Measurements from ENCODE around the gene SLC39A10. TPM values are rescaled to one million over a fixed set of nuclear protein-coding genes. Genes with fewer than 3 reads are reported as not detected.

Gene SLC39A10
- total and polyA plus RNA-seq, 12 donors: 6.6 to 83.0 (median 33.0) TPM

GRCh38 chr2:195758846-195759245 lies 101.8 kb downstream of the SLC39A10 start:
- TF ChIP-seq, protein P1, sequence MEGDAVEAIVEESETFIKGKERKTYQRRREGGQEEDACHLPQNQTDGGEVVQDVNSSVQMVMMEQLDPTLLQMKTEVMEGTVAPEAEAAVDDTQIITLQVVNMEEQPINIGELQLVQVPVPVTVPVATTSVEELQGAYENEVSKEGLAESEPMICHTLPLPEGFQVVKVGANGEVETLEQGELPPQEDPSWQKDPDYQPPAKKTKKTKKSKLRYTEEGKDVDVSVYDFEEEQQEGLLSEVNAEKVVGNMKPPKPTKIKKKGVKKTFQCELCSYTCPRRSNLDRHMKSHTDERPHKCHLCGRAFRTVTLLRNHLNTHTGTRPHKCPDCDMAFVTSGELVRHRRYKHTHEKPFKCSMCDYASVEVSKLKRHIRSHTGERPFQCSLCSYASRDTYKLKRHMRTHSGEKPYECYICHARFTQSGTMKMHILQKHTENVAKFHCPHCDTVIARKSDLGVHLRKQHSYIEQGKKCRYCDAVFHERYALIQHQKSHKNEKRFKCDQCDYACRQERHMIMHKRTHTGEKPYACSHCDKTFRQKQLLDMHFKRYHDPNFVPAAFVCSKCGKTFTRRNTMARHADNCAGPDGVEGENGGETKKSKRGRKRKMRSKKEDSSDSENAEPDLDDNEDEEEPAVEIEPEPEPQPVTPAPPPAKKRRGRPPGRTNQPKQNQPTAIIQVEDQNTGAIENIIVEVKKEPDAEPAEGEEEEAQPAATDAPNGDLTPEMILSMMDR (IDR thresholded peaks at IDR 0.05): no peak
- TF ChIP-seq POLR2A (IDR thresholded peaks at IDR 0.05): no peak
- Histone ChIP-seq H3K4me3 (no peak overlapping the region), H3K27me3 (no peaks in the 10 kb centered on the region), H3K9me3 (replicated peaks in 1 of 3) (no peaks in the 10 kb centered on the region), H3K36me3 (replicated peaks in 1 of 2) (no peaks in the 10 kb centered on the region), H3K4me1 (replicated peaks in 1 of 2) (no peaks in the 10 kb centered on the region), H3K27ac (no peak overlapping the region)
- no peak for DNase-seq
- 92 to 97% (median 93%) methylated on average over 2 to 3 of the region's 3 CpGs for WGBS, 4 donors
- intact Hi-C loops (cut with DNase I): no loop called here

DNA sequence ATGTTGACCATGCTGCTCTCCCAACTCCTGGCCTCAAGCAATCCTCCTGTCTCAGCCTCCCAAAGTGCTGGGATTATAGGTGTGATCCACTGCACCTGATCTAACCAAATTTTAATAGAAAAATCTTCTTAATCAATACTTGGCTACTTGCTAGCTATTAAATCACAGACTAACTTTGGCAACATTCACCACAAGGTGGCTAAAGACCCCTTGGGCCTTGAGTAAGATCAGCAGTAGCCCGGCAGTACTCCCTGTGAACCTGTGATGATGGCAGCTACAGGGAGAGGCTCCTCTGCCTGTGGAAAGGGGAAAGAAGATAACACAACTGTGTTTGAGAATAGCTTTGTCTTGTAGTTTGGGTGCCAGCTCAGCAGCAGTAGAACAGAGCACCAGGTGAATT lies 102.9 kb downstream of the SLC39A10 start:
- WGBS, 4 donors: 86 to 100% (median 96%) methylated on average over 1 of the region's 1 CpG
- no peak overlapping the region for H3K27ac ChIP-seq
- peaks cover 0 to 2% (median 0%) of the 10 kb centered on the region in 3 donors for H3K9me3 ChIP-seq (replicated peaks in 1 of 3)
- TF ChIP-seq, protein P1 (IDR thresholded peaks at IDR 0.05): no peak
- TF ChIP-seq POLR2A (IDR thresholded peaks at IDR 0.05): no peak
- H3K4me3 ChIP-seq: no peak overlapping the region
- intact Hi-C loops (cut with DNase I): no loop called here
- no peaks in the 10 kb centered on the region for H3K36me3 ChIP-seq (replicated peaks in 1 of 2)
- no peaks in the 10 kb centered on the region for H3K4me1 ChIP-seq (replicated peaks in 1 of 2)
- H3K27me3 ChIP-seq: no peaks in the 10 kb centered on the region
- no peak for DNase-seq

DNA sequence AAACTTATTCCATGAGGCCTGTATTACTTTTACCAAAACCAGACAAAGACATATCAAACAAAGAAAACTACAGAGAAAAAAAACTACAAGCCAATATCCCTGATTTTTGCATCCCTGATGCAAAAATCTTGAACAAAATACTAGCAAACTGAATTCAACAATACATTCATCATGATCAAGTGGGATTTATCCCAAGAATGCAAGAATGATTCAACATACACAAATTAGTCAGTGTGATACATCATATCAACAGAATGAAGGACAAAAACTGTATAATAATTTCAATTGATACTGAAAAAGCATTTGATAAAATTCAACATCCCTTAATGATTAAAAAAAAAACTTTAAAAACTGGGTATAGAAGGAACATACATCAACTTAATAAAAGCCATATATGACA lies 106.8 kb downstream of the SLC39A10 start:
- H3K36me3 ChIP-seq (replicated peaks in 1 of 2): no peaks in the 10 kb centered on the region
- TF ChIP-seq, protein P1 (IDR thresholded peaks at IDR 0.05): no peak
- no peak for TF ChIP-seq POLR2A (IDR thresholded peaks at IDR 0.05)
- intact Hi-C loops (cut with DNase I): no loop called here
- no peak overlapping the region for H3K27ac ChIP-seq
- H3K9me3 ChIP-seq (replicated peaks in 1 of 3): peaks cover 0 to 3% (median 0%) of the 10 kb centered on the region in 3 donors
- no peak overlapping the region for H3K4me3 ChIP-seq
- no peaks in the 10 kb centered on the region for H3K27me3 ChIP-seq
- DNase-seq: no peak
- H3K4me1 ChIP-seq (replicated peaks in 1 of 2): no peaks in the 10 kb centered on the region

DNA sequence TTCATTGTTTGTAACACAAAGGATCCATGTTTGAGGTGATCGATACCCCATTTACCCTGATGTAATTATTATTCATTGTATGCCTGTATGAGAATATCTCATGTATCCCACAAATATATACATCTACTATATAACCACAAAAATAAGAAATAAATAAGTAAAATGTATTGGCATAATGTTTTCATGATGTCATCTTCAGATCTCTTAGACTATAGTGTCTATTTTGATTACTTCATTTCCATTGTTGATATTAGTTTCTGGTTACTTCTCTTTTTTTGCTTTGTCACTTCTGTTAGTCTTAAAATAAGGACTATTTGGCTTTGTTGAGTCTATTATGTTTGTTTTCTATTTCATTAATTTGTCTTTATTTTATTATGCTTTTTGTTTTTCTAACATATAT lies 109.7 kb downstream of the SLC39A10 start:
- intact Hi-C loops (cut with DNase I): no loop called here
- H3K4me1 ChIP-seq (replicated peaks in 1 of 2): no peaks in the 10 kb centered on the region
- H3K36me3 ChIP-seq (replicated peaks in 1 of 2): no peaks in the 10 kb centered on the region
- H3K9me3 ChIP-seq (replicated peaks in 1 of 3): peaks cover 0 to 3% (median 0%) of the 10 kb centered on the region in 3 donors
- H3K27ac ChIP-seq: no peak overlapping the region
- no peaks in the 10 kb centered on the region for H3K27me3 ChIP-seq
- TF ChIP-seq, protein P1 (IDR thresholded peaks at IDR 0.05): no peak
- TF ChIP-seq POLR2A (IDR thresholded peaks at IDR 0.05): no peak
- 91 to 100% (median 95%) methylated on average over 1 of the region's 1 CpG for WGBS, 4 donors
- H3K4me3 ChIP-seq: no peak overlapping the region
- no peak for DNase-seq
